Measurements from ENCODE around the gene NEURL2.

The NEURL2 gene

GRCh38 chr20:45848421-45848820, 42.6 kb downstream of the NEURL2 start:
- no peak for DNase-seq (ENCODE audit: low read depth in 2 of 3, low spot score in 1 of 3)

DNA sequence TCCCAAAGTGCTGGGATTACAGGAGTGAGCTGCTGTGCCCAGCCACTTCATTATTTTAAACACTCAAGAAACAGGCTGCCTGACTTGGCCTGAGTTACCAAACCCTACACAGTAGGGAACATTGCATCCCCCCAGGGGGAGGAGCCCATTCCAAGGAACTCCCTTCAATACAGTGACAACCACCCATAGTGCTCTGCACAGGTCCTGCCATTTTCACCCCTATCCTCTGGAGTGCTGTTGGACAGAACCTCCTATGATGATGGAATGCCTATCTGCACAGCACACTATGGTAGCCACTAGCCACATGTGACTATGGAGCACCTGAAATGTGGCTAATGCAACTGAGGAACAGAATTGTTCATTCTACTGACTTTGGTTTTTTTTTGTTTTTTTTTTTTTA, 45.6 kb downstream of the NEURL2 start:
- DNase-seq (ENCODE audit: low read depth in 2 of 3, low spot score in 1 of 3) = no peak

DNA sequence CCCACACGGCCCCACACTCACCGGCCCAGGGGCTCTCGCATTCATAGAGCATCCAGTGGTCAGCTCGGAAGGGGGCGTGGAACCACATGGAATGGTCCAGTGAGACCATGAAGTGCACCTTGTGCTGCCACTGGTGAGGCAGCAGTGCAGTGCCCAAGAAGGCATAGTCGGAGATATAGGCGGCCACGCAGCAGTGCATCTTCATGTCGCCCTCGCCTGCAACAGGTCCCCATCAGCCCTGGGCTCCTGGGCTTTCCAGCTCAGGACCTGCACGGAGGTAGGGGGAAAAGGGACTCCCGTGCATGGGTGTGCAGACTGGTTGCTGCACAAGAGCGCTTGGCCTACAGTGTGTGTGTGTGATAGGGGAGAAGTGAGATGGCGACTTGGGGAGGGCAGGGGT, 47.5 kb downstream of the NEURL2 start:
- no peak for DNase-seq (ENCODE audit: low read depth in 2 of 3, low spot score in 1 of 3)

GRCh38 chr20:45842169-45842812, 48.7 kb downstream of the NEURL2 start:
- DNase-seq (ENCODE audit: low read depth in 2 of 3, low spot score in 1 of 3) = no peak

GRCh38 chr20:45841407-45842129, 49.4 kb downstream of the NEURL2 start:
- DNase-seq (ENCODE audit: low read depth in 2 of 3, low spot score in 1 of 3) = no peak

DNA sequence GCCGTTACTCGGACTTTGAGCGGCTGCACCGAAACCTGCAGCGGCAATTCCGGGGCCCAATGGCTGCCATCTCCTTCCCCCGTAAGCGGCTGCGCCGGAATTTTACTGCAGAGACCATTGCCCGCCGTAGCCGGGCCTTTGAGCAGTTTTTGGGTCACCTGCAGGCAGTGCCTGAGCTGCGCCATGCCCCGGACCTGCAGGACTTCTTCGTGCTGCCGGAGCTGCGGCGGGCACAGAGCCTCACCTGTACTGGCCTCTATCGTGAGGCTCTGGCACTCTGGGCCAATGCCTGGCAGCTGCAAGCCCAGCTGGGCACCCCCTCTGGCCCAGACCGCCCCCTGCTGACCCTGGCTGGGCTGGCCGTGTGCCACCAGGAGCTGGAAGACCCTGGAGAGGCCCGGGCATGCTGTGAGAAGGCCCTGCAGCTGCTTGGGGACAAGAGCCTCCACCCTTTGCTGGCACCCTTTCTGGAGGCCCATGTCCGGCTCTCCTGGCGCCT, 50.3 kb downstream of the NEURL2 start:
- DNase-seq (ENCODE audit: low read depth in 2 of 3, low spot score in 1 of 3) = no peak
